ENCODE measurements around the gene OPRD1. TPM values are rescaled to one million over a fixed set of nuclear protein-coding genes. Genes with fewer than 3 reads are reported as not detected.
"Not testable (repeated sequence)": the region's sequence is repeated elsewhere in the genome, so short reads cannot be mapped to it uniquely, and the experiment has no call there.

OPRD1 gene
- total RNA-seq, 1 donor from 2014 or later, result 0.27 TPM

GRCh38 chr1:28819020-28819419, 7.0 kb downstream of the OPRD1 start:
- DNase-seq (ENCODE audit: extremely low spot score, unreplicated experiment), result no peak
- H3K27me3 Mint-ChIP-seq (ENCODE audit: unreplicated experiment), result peaks cover 8% of the 10 kb centered on the region
- no peaks in the 10 kb centered on the region for H3K36me3 Mint-ChIP-seq (ENCODE audit: unreplicated experiment)
- H3K4me3 Mint-ChIP-seq (ENCODE audit: unreplicated experiment), result no peak overlapping the region
- H3K4me1 Mint-ChIP-seq (ENCODE audit: unreplicated experiment), result peaks cover 3% of the 10 kb centered on the region
- no peaks in the 10 kb centered on the region for H3K9me3 Mint-ChIP-seq (ENCODE audit: unreplicated experiment)
- no peak for TF ChIP-seq CTCF (IDR thresholded peaks at IDR 0.05)
- H3K27ac Mint-ChIP-seq (ENCODE audit: unreplicated experiment), result no peak overlapping the region

DNA sequence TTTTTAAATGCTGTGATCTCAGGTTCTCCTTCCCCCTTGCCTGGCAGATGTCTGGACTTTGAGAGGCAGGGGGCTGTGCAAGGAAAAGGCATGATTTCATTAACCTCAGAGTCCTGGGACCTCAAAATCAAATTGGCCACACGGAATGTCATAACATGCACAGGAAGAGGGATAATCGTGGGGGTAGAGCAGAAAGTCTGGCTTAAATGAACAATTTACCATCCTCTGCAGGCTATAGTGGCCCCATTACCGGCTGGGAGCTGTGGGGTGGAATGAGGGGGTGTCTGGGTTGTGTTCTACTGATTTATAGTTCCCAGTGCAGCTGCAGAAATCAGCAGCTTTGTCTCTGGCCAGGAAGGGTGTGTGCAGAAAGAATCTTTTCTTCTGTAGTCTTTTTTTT, 10.8 kb downstream of the OPRD1 start:
- Mint-ChIP-seq H3K4me1 (ENCODE audit: unreplicated experiment) (no peaks in the 10 kb centered on the region), H3K36me3 (ENCODE audit: unreplicated experiment) (no peaks in the 10 kb centered on the region), H3K27me3 (ENCODE audit: unreplicated experiment) (peaks cover 2% of the 10 kb centered on the region), H3K4me3 (ENCODE audit: unreplicated experiment) (no peak overlapping the region), H3K9me3 (ENCODE audit: unreplicated experiment) (no peaks in the 10 kb centered on the region), H3K27ac (ENCODE audit: unreplicated experiment) (no peak overlapping the region)
- no peak for TF ChIP-seq CTCF (IDR thresholded peaks at IDR 0.05)
- DNase-seq (ENCODE audit: extremely low spot score, unreplicated experiment), result no peak

GRCh38 chr1:28824061-28824460, 12.1 kb downstream of the OPRD1 start:
- not testable (repeated sequence) for DNase-seq (ENCODE audit: extremely low spot score, unreplicated experiment); H3K36me3 Mint-ChIP-seq (ENCODE audit: unreplicated experiment); H3K27ac Mint-ChIP-seq (ENCODE audit: unreplicated experiment)

GRCh38 chr1:28828227-28828858, 16.4 kb downstream of the OPRD1 start:
- not testable (repeated sequence) for DNase-seq (ENCODE audit: extremely low spot score, unreplicated experiment); H3K27me3 Mint-ChIP-seq (ENCODE audit: unreplicated experiment); H3K9me3 Mint-ChIP-seq (ENCODE audit: unreplicated experiment); H3K27ac Mint-ChIP-seq (ENCODE audit: unreplicated experiment); H3K4me3 Mint-ChIP-seq (ENCODE audit: unreplicated experiment); H3K4me1 Mint-ChIP-seq (ENCODE audit: unreplicated experiment); H3K36me3 Mint-ChIP-seq (ENCODE audit: unreplicated experiment)

More at GRCh38 chr1:28824061-28824460, 12.1 kb downstream of the OPRD1 start:
- not testable (repeated sequence) for H3K4me1 Mint-ChIP-seq (ENCODE audit: unreplicated experiment); H3K27me3 Mint-ChIP-seq (ENCODE audit: unreplicated experiment); H3K9me3 Mint-ChIP-seq (ENCODE audit: unreplicated experiment); H3K4me3 Mint-ChIP-seq (ENCODE audit: unreplicated experiment)

GRCh38 chr1:28830814-28831213, 18.8 kb downstream of the OPRD1 start:
- Mint-ChIP-seq H3K4me1 (ENCODE audit: unreplicated experiment) (no peaks in the 10 kb centered on the region), H3K9me3 (ENCODE audit: unreplicated experiment) (no peaks in the 10 kb centered on the region), H3K36me3 (ENCODE audit: unreplicated experiment) (no peaks in the 10 kb centered on the region), H3K4me3 (ENCODE audit: unreplicated experiment) (no peak overlapping the region), H3K27me3 (ENCODE audit: unreplicated experiment) (peaks cover 2% of the 10 kb centered on the region), H3K27ac (ENCODE audit: unreplicated experiment) (no peak overlapping the region)
- no peak for TF ChIP-seq CTCF (IDR thresholded peaks at IDR 0.05)
- DNase-seq (ENCODE audit: extremely low spot score, unreplicated experiment), result no peak

DNA sequence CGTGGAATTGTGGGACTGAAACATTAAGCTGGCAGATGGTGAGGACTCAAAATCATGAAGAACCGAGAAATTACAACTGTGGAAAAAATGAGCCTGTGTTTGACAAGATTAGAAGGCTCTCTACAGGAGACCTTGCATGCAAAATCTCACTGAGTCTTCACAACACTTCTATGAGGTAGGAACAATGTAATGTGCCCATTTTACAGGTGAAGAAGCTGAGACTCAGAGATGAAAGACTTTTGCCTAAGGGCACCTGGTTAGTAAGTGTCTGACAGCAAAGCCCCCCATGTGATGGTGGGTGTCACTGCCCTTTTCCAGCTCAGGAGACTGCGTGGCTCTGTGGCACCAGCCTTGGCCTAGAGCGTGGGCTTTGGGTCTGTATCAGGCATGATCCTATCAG, 21.0 kb downstream of the OPRD1 start:
- H3K27me3 Mint-ChIP-seq (ENCODE audit: unreplicated experiment), result peaks cover 2% of the 10 kb centered on the region
- no peak for TF ChIP-seq CTCF (IDR thresholded peaks at IDR 0.05)
- no peaks in the 10 kb centered on the region for H3K9me3 Mint-ChIP-seq (ENCODE audit: unreplicated experiment)
- no peak overlapping the region for H3K4me3 Mint-ChIP-seq (ENCODE audit: unreplicated experiment)
- no peak for DNase-seq (ENCODE audit: extremely low spot score, unreplicated experiment)
- H3K4me1 Mint-ChIP-seq (ENCODE audit: unreplicated experiment), result no peaks in the 10 kb centered on the region
- H3K36me3 Mint-ChIP-seq (ENCODE audit: unreplicated experiment), result no peaks in the 10 kb centered on the region
- no peak overlapping the region for H3K27ac Mint-ChIP-seq (ENCODE audit: unreplicated experiment)

Measured in osteocyte (in vitro differentiated cells).